ENCODE results near the gene TMEM183A.

Gene TMEM183A

GRCh38 chr1:203046984-203047630 lies 39.9 kb downstream of the TMEM183A start:
- no peak for DNase-seq

- no peak for DNase-seq
These were observed 40.9 kb downstream of the TMEM183A start for GRCh38 chr1:203048086-203048485.

GRCh38 chr1:203048555-203049051 lies 41.4 kb downstream of the TMEM183A start:
- no peak for DNase-seq

GRCh38 chr1:203049077-203049476 lies 41.9 kb downstream of the TMEM183A start:
- no peak for DNase-seq

- no peak for DNase-seq
These were observed 42.5 kb downstream of the TMEM183A start for GRCh38 chr1:203049576-203050180.

- no peak for DNase-seq
These were observed 43.7 kb downstream of the TMEM183A start for GRCh38 chr1:203050826-203051225.

GRCh38 chr1:203051841-203052324 lies 44.7 kb downstream of the TMEM183A start:
- no peak for DNase-seq

GRCh38 chr1:203052601-203053000 lies 45.4 kb downstream of the TMEM183A start:
- DNase-seq, result no peak

GRCh38 chr1:203054184-203054583 lies 47.0 kb downstream of the TMEM183A start:
- DNase-seq, result no peak

GRCh38 chr1:203054642-203055041 lies 47.5 kb downstream of the TMEM183A start:
- DNase-seq, result no peak

- DNase-seq, result no peak
These were observed 48.1 kb downstream of the TMEM183A start for GRCh38 chr1:203055161-203055799.

- DNase-seq, result no peak
These were observed 48.8 kb downstream of the TMEM183A start for GRCh38 chr1:203056012-203056411.

- DNase-seq, result no peak
These were observed 49.3 kb downstream of the TMEM183A start for GRCh38 chr1:203056516-203056915.

GRCh38 chr1:203057911-203058675 lies 50.9 kb downstream of the TMEM183A start:
- DNase-seq, result no peak

- no peak for DNase-seq
These were observed 51.4 kb downstream of the TMEM183A start for GRCh38 chr1:203058676-203058935.

- DNase-seq, result no peak
These were observed 52.3 kb downstream of the TMEM183A start for GRCh38 chr1:203059485-203059884.

GRCh38 chr1:203060115-203060514 lies 52.9 kb downstream of the TMEM183A start:
- DNase-seq, result no peak

GRCh38 chr1:203063287-203063686 lies 56.1 kb downstream of the TMEM183A start:
- no peak for DNase-seq

- DNase-seq, result no peak
These were observed 58.0 kb downstream of the TMEM183A start for GRCh38 chr1:203065191-203065590.

- no peak for DNase-seq
These were observed 58.8 kb downstream of the TMEM183A start for GRCh38 chr1:203065986-203066385.

GRCh38 chr1:203066965-203067364 lies 59.8 kb downstream of the TMEM183A start:
- DNase-seq, result no peak

- DNase-seq, result no peak
These were observed 62.0 kb downstream of the TMEM183A start for GRCh38 chr1:203069030-203069747.
